Stimulated activated CD4-positive, alpha-beta T cell treated with anti-CD3 and anti-CD28 coated beads, Interleukin-12 subunit alpha, Interleukin-12 subunit beta, amount 100 ng/mL, for 24 hours (primary cell): ENCODE measurements around the gene TGM5.
"Not testable (repeated sequence)": the region's sequence is repeated elsewhere in the genome, so short reads cannot be mapped to it uniquely, and the experiment has no call there.

Experiments
- DNase-seq, 2 experiments: peaks; one replicate each; pipeline ENCODE4 v3.0.0-alpha.2; 2020; ENCODE audit warnings: low read depth in 2 of 2

Gene TGM5

GRCh38 chr15:43249236-43249635 is 17.5 kb downstream of the TGM5 start:
- DNase-seq: no peak

- no peak for DNase-seq
Observed at GRCh38 chr15:43246261-43246774, 20.4 kb downstream of the TGM5 start.

GRCh38 chr15:43244092-43244491 is 22.6 kb downstream of the TGM5 start:
- no peak for DNase-seq

- DNase-seq: no peak
Observed at GRCh38 chr15:43243020-43243645, 23.6 kb downstream of the TGM5 start.

GRCh38 chr15:43242616-43243015 is 24.1 kb downstream of the TGM5 start:
- no peak for DNase-seq

GRCh38 chr15:43241100-43241499 is 25.6 kb downstream of the TGM5 start:
- no peak for DNase-seq

GRCh38 chr15:43239732-43240491 is 26.8 kb downstream of the TGM5 start:
- DNase-seq: no peak

- DNase-seq: no peak
Observed at GRCh38 chr15:43238671-43239131, 28.0 kb downstream of the TGM5 start.

GRCh38 chr15:43237842-43238470 is 28.8 kb downstream of the TGM5 start:
- no peak for DNase-seq

GRCh38 chr15:43235536-43235935 is 31.2 kb downstream of the TGM5 start:
- DNase-seq: no peak

GRCh38 chr15:43232289-43232874 is 34.3 kb downstream of the TGM5 start:
- DNase-seq: no peak

- DNase-seq: no peak
Observed at GRCh38 chr15:43230640-43231115, 36.0 kb downstream of the TGM5 start.

GRCh38 chr15:43229977-43230376 is 36.8 kb downstream of the TGM5 start:
- no peak for DNase-seq

- DNase-seq: no peak
Observed at GRCh38 chr15:43226436-43227305, 40.1 kb downstream of the TGM5 start.

- not testable (repeated sequence) for DNase-seq
Observed at GRCh38 chr15:43225950-43226255, 40.8 kb downstream of the TGM5 start.

- peak in 1 of 2 experiments; percentile 22 for DNase-seq
Observed at GRCh38 chr15:43225201-43225949, 41.4 kb downstream of the TGM5 start.

GRCh38 chr15:43221422-43221821 is 45.3 kb downstream of the TGM5 start:
- no peak for DNase-seq

- DNase-seq: no peak
Observed at GRCh38 chr15:43220991-43221403, 45.7 kb downstream of the TGM5 start, which contains the start of gene EPB42. TSS of gene EPB42 (minus strand) at chr15:43221018. CDS start at chr15:43220825, 193 bp downstream.

GRCh38 chr15:43219929-43220928 is 46.5 kb downstream of the TGM5 start:
- DNase-seq: no peak
